Fibroblast of skin of right biceps (primary cell): Measurements from ENCODE around the gene PZP.

ENCODE experiments used
- DNase-seq: peaks from one replicate; pipeline ENCODE4 v3.0.0-alpha.2; 2013

The PZP gene

DNA sequence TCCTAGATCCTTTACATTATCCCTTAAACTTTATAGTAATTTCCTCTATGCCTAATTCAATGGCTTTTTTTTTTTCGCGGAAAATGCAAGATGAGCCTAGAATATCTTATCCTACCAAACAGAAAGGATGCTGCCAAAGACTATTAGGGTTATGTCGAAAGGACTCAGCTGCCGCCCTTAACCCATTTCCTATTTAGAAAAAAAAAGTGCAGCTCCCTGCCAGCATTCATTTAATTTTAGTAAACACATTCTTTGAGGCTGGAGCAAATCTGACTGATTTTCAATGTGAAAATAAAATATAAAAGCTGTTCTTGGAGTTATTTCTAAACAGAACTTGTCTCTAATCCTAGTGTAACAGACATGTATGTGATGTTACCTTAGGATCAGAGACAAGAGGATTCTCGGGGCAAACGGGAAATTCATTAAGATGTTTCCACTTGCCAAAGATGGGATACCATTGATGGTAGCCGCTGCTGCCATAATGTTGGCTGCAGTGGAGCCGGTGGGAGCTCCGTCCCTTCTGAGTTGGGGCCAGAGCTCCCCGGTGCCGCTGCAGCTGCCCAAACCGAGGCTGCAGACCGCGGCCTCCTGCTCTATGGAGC is 84.3 kb downstream of the PZP start:
- no peak for DNase-seq

- no peak for DNase-seq
These were observed 86.0 kb downstream of the PZP start for GRCh38 chr12:9122091-9122609.

- no peak for DNase-seq
These were observed 87.6 kb downstream of the PZP start for GRCh38 chr12:9120487-9121184.

- DNase-seq = peak; percentile 1
These were observed 90.0 kb downstream of the PZP start for GRCh38 chr12:9118158-9118557.

GRCh38 chr12:9115731-9116559 is 92.2 kb downstream of the PZP start, which contains the start of gene A2M:
Gene A2M (minus strand): TSS chr12:9115919. CDS start chr12:9115849, 70 bp downstream.
- peak; percentile 2 for DNase-seq

DNA sequence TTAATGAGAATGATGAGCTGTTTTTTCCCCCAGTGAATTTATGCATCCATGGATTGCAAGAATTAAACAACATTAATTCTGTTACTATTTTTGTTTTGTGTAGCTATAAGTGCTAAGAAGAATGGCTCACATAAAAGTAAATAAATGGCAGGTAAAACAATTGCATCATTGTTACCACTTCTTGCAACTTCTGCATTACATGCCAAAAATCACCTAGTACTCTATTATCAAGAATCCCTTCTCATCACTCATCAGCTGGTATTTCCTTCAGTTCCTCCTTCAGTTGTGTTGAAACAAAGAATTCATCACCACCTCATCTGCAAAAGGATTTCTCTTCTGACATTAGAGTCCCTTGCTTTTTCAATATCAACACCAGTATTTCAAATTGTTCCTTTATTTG is 93.2 kb downstream of the PZP start:
- DNase-seq = no peak

- DNase-seq = no peak
These were observed 94.2 kb downstream of the PZP start for GRCh38 chr12:9113987-9114309.

- no peak for DNase-seq
These were observed 94.8 kb downstream of the PZP start for GRCh38 chr12:9113296-9113986.

GRCh38 chr12:9112076-9112853 is 95.9 kb downstream of the PZP start:
- DNase-seq = no peak

DNA sequence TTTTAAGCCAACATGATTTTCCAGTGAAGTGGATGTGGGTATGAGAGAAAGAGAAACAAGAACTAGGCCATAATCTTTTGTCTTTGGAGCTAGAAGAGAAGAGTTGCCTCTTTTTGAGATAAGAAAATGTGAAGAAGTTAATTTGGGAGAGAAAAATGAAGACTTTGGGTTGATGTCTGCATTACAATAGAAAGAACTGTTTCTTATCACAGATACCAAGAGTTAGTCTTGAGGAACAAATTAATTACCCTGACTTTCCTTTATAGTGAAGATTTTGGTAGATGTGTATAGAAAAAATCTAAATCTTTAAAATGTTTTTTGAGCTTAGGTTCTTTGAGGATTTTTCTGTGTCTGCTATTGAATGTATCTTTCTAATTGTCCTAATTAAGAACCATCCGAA is 96.7 kb downstream of the PZP start:
- no peak for DNase-seq

GRCh38 chr12:9109737-9110491 is 98.3 kb downstream of the PZP start:
- no peak for DNase-seq

GRCh38 chr12:9109213-9109522 is 99.0 kb downstream of the PZP start:
- DNase-seq = no peak

DNA sequence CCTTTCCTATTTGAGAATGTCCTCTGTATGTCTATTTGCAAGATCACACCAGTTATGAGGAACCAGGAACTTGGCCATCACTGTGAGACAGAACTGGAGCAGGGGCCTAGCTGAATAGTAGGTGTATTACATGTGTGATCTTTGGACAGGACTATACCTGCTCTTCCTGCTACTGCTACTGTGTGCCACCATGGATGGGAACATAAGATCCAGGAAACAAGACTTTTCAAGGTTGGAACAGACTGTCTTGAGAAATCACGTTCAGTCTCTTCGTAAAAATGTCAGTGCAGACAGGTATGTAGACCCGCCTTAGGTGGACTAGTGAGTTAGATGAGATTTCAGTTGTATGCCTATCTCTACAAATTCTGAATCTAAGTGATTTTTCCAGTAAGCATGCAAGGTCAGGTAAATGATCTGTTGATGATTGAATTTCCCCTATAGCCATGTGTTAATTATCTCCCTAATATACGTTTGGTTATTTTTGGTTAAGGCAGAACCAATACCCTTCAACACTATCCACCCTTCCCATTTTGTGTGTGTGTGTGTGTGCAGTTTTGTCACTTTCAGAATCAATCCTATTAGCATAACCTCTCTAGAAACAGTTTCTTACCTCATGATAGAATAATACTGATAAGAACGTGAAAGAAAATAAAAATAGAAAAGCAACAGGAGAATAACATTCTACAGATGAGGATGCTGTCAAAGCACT is 99.5 kb downstream of the PZP start:
- DNase-seq = no peak

DNA sequence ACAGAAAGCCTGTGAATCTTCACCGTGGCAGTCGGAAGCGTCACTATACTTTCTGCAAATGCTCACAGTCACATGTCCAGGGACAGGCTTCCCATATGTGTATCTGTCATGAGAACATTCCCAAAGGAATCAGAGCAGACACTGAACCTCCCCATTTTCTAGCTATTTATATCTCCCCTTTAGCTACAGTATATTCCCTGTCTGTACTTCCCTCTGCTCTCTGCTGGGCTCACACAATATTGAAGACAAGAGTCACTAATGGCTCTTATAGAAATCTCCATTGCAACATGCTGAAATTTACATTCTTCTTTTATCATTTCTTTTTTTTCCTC is 100.7 kb downstream of the PZP start:
- no peak for DNase-seq

DNA sequence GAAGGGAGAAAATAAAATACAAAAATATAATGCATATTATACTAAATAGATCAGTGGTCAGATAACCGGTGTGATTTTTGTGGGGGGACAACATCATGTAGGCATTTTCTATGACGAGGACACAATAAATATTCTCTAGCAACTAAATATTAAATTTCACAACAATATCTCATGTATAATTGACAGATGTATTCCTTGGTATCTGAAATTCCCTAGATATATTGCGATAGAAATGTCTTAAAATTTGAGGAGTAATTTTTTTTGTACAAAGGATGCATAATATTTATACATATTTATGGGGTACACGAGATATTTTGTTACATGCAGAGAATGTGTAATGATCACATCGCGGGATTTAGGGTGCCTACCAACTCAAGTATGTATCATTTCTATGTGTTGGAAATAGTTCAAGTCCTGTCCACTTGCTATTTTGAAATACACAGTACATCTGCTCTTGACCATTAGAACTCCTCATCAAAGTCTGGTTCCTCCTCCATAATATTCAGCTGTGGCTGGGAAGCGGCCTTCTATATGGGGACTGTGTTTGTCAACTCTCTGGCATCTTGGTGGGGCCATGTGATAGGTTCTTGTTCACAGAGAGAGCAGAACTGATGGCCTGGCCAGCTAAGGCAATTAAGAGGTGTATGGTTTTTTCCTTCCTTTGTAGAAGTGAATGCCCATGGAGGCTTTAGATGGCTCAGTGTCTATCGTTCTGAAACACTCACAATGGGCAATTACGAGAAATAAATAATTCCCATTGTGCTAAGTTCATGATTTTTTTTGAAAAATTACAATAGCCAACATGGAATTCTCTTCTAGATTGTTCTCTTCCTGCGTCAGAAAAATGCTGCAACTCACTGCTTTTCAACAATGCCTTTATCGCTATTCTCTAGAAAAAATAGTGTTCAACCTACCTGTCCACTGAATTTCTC is 101.3 kb downstream of the PZP start:
- no peak for DNase-seq

GRCh38 chr12:9106067-9106466 is 102.1 kb downstream of the PZP start:
- no peak for DNase-seq

DNA sequence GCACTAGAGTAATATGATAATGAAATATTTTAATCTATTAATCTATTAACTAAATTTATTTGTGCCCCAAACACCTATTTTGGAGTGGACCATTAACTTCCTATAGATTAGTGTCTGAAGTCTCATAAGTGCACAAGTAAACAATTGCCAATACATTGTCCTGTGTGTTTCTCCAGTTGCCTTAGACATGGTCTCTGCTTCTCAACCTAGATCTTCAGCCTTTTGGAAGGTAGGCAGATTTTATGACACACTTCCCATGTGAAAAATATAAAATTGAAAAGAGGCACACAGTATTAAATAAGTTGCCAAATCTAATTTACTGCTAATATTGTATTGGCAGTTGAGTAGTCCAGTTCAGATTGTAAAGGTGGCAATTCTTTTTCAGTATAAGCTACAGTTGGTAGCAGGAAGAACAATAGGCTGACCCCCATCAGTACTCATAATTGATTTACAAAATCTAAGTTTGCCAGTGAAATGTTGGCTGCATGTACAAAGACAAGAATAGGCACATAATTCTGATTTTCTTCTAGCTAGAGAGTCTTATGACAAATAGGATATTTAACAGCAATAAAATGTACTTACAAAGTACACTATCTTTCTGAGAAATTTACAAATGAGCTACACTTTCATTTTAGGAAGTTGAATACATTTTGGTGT is 103.3 kb downstream of the PZP start:
- no peak for DNase-seq

DNA sequence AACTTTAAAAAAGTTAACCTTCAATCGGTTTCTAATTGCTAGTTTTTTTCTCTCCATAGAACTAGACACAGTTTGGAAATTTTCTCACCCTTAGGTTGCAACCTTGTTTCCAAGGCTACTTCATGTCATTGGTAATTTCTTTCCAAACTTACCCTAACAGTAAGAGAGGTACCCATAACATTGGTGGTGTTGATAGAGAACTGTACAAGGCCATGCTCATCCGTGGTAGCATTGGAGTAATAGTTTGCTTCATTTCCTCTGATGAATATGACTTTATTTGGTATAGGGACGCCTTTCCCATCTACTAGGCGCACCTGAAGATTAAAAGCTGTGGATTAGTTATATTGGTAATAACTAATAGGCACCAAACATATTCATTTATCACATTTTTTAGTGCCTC is 104.1 kb downstream of the PZP start:
- DNase-seq = no peak

DNA sequence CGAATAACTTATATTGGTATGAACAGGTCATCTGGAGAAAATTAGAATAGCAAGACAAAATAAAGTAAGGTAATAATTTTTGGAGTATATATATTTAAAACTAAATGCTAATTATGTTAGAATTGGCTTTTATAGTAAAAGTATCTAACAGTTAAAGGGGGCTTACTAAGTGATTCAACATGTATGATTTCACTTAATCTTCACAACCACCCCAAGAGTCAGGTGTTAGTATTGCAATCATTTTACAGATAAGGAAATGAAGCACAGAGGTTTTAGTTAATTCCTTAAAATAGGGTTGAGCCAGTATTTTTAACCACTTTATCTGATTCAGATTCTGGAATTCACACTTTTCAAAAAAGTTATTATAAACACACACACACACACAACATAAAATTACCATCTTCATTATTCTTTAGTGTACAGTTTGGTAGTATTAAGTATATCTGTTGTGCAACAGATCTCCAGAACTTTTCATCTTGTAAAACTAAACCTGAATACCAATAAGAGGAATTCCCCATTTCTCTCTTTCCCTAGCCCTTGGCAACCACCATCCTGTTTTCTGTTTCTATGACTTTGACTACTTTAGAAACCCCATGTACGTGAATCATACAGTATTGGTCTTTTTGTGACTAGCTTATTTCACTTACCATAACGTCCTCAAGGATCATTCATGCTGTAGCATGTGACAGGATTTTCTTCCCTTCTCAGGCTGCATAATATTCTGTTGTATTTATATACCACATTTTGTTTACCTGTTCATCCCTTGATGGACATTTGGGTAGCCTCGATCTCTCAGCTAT is 104.9 kb downstream of the PZP start:
- DNase-seq = no peak
